ENCODE results near the gene RNASEL.
"Not testable (repeated sequence)": the region's sequence is repeated elsewhere in the genome, so short reads cannot be mapped to it uniquely, and the experiment has no call there.

- not testable (repeated sequence) for TF ChIP-seq CTCF, EP300 (IDR thresholded peaks at IDR 0.05)
These were observed 43.4 kb upstream of the RNASEL start for GRCh38 chr1:182632441-182632857.
